ENCODE measurements around the gene LTBP1. TPM values are rescaled to one million over a fixed set of nuclear protein-coding genes. Genes with fewer than 3 reads are reported as not detected.

Gene LTBP1
- polyA plus RNA-seq, 3 donors = 1.3 to 8.8 (median 7.0) TPM

DNA sequence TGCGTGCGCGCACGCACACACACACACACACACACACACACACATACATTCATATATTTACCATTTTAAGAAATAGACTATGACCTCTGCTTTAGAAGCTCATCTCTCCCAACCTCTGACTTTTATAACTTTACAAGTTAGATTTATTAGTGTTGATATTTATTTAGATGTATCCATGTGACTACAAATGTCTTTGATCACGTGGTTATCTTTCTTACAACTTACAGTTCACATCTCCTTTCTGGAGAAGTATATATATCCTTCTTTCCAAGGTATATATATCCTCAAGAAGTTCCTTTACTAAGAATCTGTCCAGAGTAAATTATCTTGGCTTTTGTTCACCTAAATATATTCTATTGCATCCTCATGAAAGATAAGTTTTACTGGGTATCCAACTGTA is 16.3 kb upstream of the LTBP1 start:
- 73 to 89% (median 79%) methylated on average over 5 of the region's 5 CpGs for WGBS, 3 donors
- no peak overlapping the region for H3K27ac ChIP-seq (ENCODE audit: low read depth, low read length)

DNA sequence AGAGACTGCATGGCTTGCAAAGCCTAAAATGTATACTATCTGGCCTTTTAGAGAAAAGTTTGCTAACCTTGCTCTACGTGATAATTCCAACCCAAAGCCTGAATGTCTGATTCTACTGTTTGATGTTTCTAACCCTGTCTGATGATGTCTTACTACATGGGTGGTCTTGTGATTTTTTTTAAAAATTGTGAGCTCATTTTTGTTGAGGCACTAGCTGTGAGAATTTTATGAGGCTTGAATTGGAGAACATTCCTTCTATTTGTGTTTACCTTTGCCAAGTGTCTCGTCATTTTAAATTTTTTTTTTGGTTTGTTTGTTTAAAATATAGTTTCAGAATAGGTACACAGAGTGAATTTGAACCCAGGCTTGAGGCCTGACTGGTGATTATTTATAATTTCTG is 15.2 kb upstream of the LTBP1 start:
- H3K27ac ChIP-seq (ENCODE audit: low read depth, low read length) = no peak overlapping the region
- WGBS, 3 donors = 61 to 91% (median 88%) methylated on average over 2 of the region's 2 CpGs

DNA sequence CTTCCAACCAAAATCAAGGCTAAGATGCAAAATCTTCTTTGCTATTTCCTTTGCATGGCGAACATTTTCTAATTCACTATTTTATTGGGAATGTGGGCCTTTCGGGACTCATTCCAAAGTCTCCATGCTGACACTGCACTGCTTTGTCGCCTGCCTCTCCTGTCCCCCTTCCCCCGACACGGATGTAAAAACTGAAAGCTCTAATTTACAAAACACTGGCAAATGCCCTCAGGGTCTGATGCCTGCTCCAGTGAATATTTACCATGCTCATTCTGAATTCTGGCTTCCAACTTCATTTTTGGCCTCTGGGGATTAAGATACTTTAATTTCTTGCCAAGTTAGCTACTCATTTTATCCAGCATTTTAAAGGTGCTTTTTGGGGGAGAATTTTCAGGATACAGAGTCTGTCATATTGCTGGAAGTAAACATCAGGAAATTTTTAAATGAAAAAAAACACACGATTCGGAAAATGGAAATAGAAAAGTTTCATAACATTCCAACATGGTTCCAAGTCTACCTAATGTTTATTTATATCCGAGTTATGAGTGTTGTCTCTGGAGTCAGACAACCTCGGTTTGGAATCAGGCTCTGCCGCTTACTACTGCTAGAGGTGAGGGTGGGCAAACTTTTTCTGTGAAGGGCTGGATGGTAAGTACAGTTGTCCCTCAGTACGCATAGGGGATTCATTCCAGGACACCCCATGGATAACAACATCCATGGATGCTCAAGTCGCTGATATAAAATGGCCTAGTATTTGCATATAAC is 14.6 kb upstream of the LTBP1 start:
- H3K27ac ChIP-seq (ENCODE audit: low read depth, low read length) = no peak overlapping the region
- WGBS, 3 donors = 76 to 80% (median 78%) methylated on average over 12 of the region's 12 CpGs

DNA sequence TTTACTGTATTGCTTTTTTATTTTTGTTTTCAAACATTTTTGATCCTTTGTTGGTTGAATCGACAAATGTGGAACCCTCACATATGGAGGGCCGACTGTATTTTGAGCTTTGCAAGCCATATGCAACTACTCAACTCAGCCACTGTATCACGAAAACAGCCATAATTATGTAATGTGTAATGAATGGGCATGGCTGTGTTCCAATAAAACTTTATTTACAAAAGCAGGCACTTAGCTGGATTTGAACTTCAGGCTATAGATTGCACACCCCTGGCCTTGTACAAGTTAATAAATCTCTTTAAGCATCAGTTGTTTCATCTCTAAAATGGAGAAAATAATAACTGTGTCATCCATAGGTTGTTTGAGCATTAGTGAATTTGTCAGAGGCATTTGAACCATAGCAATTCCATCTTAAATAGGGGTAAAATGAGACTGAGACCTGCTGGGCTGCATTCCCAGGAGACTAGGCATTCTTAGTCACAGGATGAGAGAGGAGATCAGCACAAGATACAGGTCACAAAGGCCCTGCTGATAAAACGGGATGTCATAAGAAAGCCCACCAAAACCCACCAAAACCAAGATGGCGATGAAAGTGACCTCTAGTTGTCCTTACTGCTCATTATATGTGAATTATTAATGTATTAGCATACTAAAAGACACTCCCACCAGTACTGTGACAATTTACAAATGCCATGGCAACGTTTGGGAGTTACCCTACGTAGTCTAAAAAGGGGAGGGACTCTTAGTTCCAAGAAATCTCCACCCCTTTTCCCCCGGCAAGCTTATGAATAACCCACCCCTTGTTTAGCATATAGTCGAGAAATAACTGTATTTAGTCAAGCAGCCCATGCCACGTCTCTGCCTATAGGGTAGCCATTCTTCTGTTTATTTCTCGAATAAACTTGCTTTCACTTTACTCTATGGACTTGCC is 13.7 kb upstream of the LTBP1 start:
- no peak overlapping the region for H3K27ac ChIP-seq (ENCODE audit: low read depth, low read length)
- WGBS, 3 donors = 81 to 86% (median 85%) methylated on average over 11 of the region's 11 CpGs

DNA sequence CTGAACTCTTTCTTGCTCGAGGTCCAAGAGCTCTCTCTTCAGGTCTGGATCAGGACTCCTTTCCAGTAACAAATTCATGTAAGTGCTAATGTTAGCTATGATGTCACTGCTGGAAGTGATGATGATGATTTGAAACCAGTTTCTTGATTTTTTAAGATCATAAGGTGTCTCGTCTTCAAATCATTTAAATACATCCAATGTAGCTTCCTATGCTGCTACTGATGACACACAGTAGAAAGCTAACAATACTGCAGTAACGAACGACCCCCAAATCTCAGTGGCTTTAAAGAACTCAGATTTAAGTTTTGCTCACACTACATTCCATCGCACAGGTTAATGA is 13.0 kb upstream of the LTBP1 start:
- 86 to 94% (median 89%) methylated on average over 5 of the region's 5 CpGs for WGBS, 3 donors
- H3K27ac ChIP-seq (ENCODE audit: low read depth, low read length) = no peak overlapping the region

DNA sequence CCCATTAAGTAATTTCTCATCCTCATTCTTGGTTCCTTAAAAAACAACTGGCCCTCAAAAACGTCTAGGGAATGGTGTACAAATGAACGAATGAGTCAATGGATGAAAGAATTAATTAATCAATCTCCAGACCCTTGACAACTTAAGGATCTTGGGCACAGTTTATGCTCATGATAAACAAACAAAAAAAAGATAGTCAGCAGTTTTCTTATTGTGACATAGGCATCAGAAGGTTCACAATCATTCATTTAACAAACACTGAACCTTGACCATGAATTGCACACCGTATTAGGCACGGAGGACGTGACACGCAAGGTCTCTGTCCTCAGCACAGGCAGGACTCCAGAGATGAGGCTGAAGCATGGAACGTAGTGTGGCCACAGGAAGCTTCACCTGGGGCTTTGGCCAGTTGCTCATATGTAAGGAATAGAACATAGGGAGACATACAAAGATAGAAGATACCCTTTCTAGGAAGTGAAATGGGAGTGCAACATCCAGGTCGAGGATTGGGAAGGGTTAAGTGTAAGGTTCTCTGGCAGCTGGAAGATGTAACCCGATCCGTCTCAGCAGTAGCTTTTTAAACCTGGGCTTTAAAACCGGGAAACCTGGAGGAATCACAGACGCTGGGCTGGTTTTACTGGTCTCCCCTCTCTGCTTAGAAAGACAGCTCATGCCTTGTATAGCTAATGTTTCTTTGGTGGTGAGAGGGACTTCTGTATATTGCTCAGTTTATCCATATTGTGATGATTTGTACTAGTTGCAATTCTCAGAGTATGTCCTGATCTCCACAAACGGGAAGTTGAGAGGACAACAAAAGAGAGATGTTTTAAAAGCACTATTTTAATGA is 8.9 kb upstream of the LTBP1 start:
- 34 to 61% (median 61%) methylated on average over 13 of the region's 13 CpGs for WGBS, 3 donors
- no peak overlapping the region for H3K27ac ChIP-seq (ENCODE audit: low read depth, low read length)

DNA sequence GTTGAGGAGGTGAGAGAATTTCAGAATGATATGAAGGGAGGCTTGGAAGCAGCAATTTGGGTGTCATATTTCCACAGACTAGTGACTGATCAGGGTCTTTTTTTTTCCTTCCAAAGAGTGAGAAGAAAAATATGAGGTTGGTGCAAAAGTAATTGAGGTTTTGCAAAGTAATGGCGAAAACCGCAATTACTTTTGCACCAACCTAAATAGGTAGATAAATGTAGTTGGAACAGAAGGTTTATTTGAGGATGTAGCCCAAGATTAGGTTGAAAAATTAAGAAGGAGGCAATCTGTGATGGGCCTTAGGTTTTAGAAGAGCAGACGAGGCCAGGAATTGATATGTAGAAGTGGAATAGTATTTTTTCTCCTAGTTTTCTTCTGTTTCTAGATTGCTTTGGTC is 7.8 kb upstream of the LTBP1 start:
- no peak overlapping the region for H3K27ac ChIP-seq (ENCODE audit: low read depth, low read length)
- 95 to 98% (median 96%) methylated on average over 3 of the region's 3 CpGs for WGBS, 3 donors

DNA sequence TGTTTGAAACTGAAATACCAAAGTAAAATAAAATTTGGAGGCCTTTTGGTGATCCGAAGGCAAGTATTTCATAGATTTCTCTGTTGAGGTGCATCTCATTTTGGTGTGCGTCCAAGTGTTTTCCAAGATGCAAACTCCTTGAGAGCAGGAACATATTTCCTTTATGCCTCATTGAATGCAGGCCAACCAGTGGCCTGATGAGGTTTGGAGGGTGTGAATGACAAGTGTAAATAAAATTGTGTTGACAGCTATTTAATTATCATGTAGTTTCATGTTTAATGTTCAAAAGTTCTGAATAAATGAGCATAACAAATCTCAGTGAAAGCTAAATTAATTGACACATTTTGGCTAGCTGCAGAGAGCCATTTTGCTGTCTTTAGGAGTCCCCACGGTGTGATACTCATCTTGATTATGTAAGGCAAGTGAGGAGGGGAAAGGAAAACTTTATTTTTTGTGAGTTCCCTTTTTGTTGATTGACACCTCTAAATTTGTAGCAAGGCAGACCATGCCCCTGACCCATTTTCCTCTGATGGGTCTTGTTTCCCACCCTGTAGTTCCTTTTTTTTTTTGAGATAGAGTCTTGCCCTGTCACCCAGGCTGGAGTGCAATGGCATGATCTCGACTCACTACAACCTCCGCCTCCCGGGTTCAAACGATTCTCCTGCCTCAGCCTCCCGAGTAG is 6.3 kb upstream of the LTBP1 start:
- WGBS, 3 donors = 84 to 98% (median 90%) methylated on average over 7 to 8 of the region's 8 CpGs
- H3K27ac ChIP-seq (ENCODE audit: low read depth, low read length) = no peak overlapping the region

DNA sequence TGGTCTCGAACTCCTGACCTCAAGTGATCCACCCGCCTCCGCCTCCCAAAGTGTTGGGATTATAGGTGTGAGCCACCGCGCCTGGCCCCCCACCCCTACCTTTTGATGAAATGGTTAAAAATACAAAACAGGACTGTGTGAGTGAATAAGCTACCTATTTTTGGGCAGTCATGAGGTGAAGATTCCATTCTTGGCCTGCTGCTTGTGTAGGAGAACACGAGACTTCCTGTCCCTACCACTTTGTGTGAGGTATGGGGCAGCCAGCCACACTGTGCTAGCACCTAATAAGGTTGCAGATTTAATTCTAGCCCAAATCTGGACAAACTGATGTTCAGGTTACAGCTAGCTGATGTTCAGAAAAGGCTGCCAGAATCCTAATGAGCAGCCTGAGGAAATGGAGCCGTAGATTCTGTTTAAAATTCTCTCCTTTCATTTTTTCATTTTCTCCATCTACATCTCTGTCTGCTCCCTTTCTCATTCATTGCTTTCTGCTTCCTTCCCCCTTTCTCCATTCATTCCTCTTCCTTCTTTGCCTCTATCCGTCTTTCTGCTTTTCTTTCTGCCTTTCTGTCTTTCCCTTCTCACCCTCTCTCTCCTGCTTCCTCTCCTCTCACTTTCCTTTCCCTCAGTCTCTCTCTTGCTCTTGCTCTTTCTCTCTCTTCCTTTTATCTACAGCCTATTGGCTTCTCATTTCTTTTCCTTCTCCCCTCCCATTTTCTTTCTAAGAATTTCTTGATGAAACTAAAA is 4.6 kb upstream of the LTBP1 start:
- WGBS, 3 donors = 94 to 97% (median 96%) methylated on average over 8 of the region's 8 CpGs
- H3K27ac ChIP-seq (ENCODE audit: low read depth, low read length) = no peak overlapping the region

DNA sequence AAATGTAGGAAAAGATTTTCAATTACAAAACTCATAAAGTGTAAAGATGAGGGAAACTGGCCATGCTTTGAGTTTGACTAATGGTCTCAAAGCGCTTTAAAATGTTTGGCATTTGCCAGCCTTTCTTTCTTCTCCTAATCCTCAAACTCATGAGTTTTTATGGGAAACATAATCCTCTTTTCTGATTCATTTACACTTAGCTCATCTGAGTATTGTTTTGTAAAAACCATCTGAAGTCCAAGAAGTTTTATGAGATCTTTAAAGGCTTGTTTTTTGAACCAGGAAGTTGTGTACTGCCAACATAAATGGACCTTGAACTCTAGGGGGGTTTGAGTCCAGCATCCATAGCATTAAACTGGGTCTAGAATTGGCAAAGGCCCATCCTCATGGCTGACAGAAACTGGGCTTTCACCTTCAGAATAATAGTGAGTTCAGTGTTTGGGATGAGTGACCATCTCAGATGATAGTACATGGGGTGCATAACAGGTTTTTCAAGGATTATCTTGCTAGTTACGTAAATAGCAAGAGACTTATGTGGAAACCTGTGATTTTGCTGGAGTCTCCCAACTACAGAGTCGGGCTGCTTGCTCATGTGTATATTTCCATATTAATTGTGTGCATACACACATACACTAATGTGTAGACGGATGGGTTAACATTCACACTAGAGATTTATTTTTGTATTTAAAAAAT is 3.8 kb upstream of the LTBP1 start:
- no peak overlapping the region for H3K27ac ChIP-seq (ENCODE audit: low read depth, low read length)
- 93 to 98% (median 96%) methylated on average over 4 of the region's 4 CpGs for WGBS, 3 donors

DNA sequence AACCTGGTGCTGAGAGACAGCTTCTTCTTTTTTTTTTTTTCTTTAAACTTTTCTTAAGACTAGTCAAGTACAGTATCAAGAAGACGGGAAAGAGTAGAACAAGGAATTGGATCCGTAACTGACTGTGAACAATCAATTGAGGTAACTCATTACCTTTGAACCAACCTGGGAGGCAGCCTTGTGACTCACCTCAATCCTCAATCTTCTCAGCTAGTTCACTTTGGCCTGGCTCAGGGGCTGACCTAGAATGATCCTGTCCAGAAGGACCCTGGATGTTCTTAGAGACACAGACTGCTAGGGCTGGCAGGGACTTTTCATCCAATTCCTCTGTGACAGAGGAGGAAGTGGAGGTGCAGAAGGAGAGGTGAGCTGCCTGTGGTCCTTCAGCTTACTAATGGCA is 1.5 kb upstream of the LTBP1 start:
- WGBS, 3 donors = 89 to 95% (median 94%) methylated on average over 2 of the region's 2 CpGs

DNA sequence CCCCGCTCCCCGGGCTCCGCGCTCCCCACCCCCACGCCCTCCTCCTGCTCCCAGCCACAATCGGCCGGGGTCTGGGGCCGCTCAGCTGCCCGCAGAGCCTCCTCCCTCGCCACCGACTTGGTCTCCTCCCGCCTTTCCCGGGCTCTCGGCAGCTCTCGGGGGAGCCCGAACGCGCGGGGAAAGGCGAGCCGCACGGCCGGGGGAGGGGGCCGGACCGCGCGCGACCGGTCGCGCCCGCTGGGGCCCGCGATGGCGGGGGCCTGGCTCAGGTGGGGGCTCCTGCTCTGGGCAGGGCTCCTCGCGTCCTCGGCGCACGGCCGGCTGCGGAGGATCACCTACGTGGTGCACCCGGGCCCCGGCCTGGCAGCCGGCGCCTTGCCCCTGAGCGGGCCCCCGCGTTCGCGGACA is 327 bp downstream of the LTBP1 start:
- H3K27ac ChIP-seq (ENCODE audit: low read depth, low read length) = no peak overlapping the region
- 0 to 1% (median 0%) methylated on average over 36 to 52 of the region's 52 CpGs for WGBS, 3 donors

More for the DNA sequence above, 1.5 kb upstream of the LTBP1 start:
- H3K27ac ChIP-seq (ENCODE audit: low read depth, low read length) = no peak overlapping the region

DNA sequence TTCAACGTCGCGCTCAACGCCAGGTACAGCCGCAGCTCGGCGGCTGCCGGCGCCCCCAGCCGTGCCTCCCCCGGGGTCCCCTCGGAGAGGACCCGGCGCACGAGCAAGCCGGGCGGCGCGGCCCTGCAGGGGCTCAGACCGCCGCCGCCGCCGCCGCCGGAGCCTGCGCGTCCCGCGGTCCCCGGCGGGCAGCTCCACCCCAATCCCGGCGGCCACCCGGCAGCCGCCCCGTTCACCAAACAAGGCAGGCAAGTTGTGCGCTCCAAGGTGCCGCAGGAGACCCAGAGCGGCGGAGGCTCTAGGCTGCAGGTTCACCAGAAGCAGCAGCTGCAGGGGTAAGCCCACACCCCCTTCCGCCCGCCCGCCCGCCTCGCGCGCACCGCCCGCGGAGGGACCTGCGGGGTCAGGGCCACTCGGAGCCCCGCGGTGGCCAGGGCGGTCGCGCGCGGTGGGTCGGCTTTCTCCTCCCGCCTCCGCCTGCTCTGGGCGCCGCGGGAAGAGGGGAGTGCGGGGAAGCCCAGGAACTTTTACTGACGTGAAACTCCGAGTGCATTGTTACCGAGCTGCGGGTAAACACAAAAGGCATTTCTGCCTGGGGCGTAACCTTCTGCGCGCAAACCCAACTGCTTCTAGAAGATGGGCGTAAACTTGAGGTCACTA is 861 bp downstream of the LTBP1 start:
- 1% methylated on average over 54 to 75 of the region's 75 CpGs for WGBS, 3 donors

DNA sequence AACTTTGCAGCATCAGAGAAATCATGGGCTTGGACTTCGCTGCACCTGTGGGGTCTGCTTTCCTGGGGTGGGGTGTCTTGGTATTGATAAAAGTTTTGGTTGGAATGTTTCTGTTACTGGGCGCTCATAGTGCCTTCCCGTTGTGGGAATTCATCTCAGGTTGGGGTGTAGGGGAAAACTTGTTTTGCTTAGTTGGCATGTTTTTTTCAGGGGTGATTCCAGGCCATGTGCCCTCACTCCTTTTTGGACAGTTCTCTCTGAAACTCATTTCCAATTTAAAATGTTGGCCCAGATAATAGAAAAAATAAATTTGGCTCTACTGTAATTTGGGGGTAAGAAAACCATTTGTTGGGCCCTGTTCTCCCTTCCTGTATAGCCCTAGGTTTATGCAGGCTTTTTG is 1.5 kb downstream of the LTBP1 start:
- WGBS, 3 donors = 83 to 87% (median 86%) methylated on average over 3 of the region's 3 CpGs
- no peak overlapping the region for H3K27ac ChIP-seq (ENCODE audit: low read depth, low read length)

More for the DNA sequence above, 861 bp downstream of the LTBP1 start:
- H3K27ac ChIP-seq (ENCODE audit: low read depth, low read length) = no peak overlapping the region

DNA sequence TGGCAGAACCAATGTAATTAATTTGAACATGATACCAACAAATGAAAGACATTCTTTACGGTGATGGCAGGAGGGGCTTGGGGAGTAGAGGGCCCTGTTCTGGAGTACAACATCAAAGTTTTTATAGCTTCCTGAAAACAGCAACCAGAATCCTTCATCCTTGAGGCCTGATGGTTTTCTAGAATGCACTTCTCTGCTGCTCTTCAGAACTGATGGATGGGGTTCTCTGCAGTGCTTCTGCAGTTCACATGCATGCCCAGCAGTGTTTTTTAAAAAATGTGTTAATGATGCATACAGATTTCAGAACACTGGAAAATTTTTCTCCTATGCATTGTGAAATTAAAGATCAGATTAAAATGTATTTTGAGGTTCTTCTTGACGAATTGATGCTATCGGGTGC is 2.5 kb downstream of the LTBP1 start:
- WGBS, 3 donors = 95 to 98% (median 96%) methylated on average over 3 of the region's 3 CpGs
- H3K27ac ChIP-seq (ENCODE audit: low read depth, low read length) = no peak overlapping the region

DNA sequence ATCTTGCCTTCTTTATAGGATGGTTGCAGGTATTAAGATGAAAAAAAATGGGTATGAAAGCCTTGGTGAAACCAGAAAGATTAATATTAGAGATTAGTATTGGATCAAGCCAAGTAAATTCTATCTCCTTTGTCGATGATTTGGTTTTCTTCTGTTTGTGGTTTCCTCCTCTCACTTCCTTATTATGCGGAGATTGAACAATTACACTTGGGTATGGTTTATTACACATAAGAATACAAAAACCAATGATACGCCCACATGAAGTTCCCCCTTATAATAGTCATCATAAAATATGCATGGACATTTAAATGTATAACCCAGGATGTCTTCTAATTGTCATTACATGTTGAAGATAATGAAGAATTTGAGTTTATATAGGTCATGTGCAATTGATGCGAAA is 4.9 kb downstream of the LTBP1 start:
- 58 to 86% (median 65%) methylated on average over 4 of the region's 4 CpGs for WGBS, 3 donors
- H3K27ac ChIP-seq (ENCODE audit: low read depth, low read length) = no peak overlapping the region

Data from adipose tissue (tissue), 3 donors.